Peyer's patch (tissue), 4 donors: Measurements from ENCODE around the gene DNASE1L3. TPM values are rescaled to one million over a fixed set of nuclear protein-coding genes. Genes with fewer than 3 reads are reported as not detected.

Source experiments
- DNase-seq, 3 donors: peaks; one replicate each; pipeline ENCODE4 v3.0.0-alpha.2; 2017 to 2019
- H3K27ac ChIP-seq, 4 donors: fragments of 200-600 bp; sonication (generic); one replicate each; pipeline ENCODE4 v1.5.1; 2016 to 2019
- H3K27me3 ChIP-seq, 2 donors: fragments of 200-600 bp; sonication (generic); one replicate each; pipeline ENCODE4 v1.5.1; 2019
- H3K36me3 ChIP-seq, 3 donors: fragments of 200-600 bp; sonication (generic); one replicate each; pipeline ENCODE4 v1.5.1; 2016 to 2019
- H3K4me1 ChIP-seq, 4 donors: fragments of 200-600 bp; sonication (generic); one replicate each; pipeline ENCODE4 v1.5.1; 2016 to 2019
- H3K4me3 ChIP-seq, 4 donors: fragments of 200-600 bp; sonication (generic); 1 replicate in 3 of 4; 2 replicates in 1 of 4; pipeline ENCODE4 v1.5.1; 2016 to 2019; ENCODE audit warnings: mild to moderate bottlenecking in 1 of 4
- H3K9me3 ChIP-seq, 4 donors: fragments of 200-600 bp; sonication (generic); one replicate each; pipeline ENCODE4 v1.5.1; 2016 to 2019; ENCODE audit warnings: mild to moderate bottlenecking in 1 of 4
- POLR2A ChIP-seq, 2 donors: fragments of 450-650 bp; IDR thresholded peaks; one replicate each; pipeline ENCODE4 v1.5.1; 2017; ENCODE audit warnings: antibody characterized with exemption in 2 of 2, mild to moderate bottlenecking in 2 of 2, moderate library complexity in 2 of 2
- total RNA-seq, 4 donors: library from RNA; depleted of rRNA; stranded (reverse); fragments of >200 nt; gene quantifications; one replicate each; pipeline ENCODE4 v1.1.0, GENCODE V29; 2016
- TF ChIP-seq, protein P1 (sequence below), 6 experiments: fragments of 450-650 bp in 4 of 6; fragments of 200-600 bp in 2 of 6; sonication (generic) in 1 of 6; IDR thresholded peaks; one replicate each; pipeline ENCODE4 v1.5.1; 2017 to 2019; ENCODE audit warnings: antibody characterized with exemption in 6 of 6, mild to moderate bottlenecking in 3 of 6, moderate library complexity in 1 of 6

The DNASE1L3 gene, protein sequence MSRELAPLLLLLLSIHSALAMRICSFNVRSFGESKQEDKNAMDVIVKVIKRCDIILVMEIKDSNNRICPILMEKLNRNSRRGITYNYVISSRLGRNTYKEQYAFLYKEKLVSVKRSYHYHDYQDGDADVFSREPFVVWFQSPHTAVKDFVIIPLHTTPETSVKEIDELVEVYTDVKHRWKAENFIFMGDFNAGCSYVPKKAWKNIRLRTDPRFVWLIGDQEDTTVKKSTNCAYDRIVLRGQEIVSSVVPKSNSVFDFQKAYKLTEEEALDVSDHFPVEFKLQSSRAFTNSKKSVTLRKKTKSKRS
- 10 to 100 TPM in 1 of 4 donors, 1 to 10 TPM in 3; 1.9 to 47.0 (median 3.9) TPM for total RNA-seq

GRCh38 chr3:58210761-58211460 is at the start of gene DNASE1L3:
Gene DNASE1L3 (minus strand): TSS chr3:58210972. CDS start chr3:58210906, 66 bp downstream.
- H3K4me3 ChIP-seq = no peak within 1 kb of the TSS

GRCh38 chr3:58260261-58260731 is 49.5 kb upstream of the DNASE1L3 start:
- no peak overlapping the region for H3K4me3 ChIP-seq
- no peak for DNase-seq
- no peaks in the 10 kb centered on the region for H3K27me3 ChIP-seq
- H3K9me3 ChIP-seq = no peaks in the 10 kb centered on the region
- TF ChIP-seq, protein P1, sequence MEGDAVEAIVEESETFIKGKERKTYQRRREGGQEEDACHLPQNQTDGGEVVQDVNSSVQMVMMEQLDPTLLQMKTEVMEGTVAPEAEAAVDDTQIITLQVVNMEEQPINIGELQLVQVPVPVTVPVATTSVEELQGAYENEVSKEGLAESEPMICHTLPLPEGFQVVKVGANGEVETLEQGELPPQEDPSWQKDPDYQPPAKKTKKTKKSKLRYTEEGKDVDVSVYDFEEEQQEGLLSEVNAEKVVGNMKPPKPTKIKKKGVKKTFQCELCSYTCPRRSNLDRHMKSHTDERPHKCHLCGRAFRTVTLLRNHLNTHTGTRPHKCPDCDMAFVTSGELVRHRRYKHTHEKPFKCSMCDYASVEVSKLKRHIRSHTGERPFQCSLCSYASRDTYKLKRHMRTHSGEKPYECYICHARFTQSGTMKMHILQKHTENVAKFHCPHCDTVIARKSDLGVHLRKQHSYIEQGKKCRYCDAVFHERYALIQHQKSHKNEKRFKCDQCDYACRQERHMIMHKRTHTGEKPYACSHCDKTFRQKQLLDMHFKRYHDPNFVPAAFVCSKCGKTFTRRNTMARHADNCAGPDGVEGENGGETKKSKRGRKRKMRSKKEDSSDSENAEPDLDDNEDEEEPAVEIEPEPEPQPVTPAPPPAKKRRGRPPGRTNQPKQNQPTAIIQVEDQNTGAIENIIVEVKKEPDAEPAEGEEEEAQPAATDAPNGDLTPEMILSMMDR (IDR thresholded peaks at IDR 0.05) = no peak
- no peak for TF ChIP-seq POLR2A (IDR thresholded peaks at IDR 0.05)
- no peak overlapping the region for H3K27ac ChIP-seq
- peaks cover 0 to 37% (median 0%) of the 10 kb centered on the region in 3 donors for H3K36me3 ChIP-seq
- no peaks in the 10 kb centered on the region for H3K4me1 ChIP-seq

More at GRCh38 chr3:58210761-58211460, at the start of gene DNASE1L3:
- Histone ChIP-seq H3K9me3 (no peaks in the 10 kb centered on the region), H3K27ac (no peak within 1 kb of the TSS), H3K4me1 (peaks cover 0 to 9% (median 0%) of the 10 kb centered on the region in 4 donors), H3K27me3 (no peaks in the 10 kb centered on the region), H3K36me3 (no peaks in the 10 kb centered on the region)
- TF ChIP-seq POLR2A (IDR thresholded peaks at IDR 0.05) = no peak
- TF ChIP-seq, protein P1 (IDR thresholded peaks at IDR 0.05) = no peak
- no peak for DNase-seq

DNA sequence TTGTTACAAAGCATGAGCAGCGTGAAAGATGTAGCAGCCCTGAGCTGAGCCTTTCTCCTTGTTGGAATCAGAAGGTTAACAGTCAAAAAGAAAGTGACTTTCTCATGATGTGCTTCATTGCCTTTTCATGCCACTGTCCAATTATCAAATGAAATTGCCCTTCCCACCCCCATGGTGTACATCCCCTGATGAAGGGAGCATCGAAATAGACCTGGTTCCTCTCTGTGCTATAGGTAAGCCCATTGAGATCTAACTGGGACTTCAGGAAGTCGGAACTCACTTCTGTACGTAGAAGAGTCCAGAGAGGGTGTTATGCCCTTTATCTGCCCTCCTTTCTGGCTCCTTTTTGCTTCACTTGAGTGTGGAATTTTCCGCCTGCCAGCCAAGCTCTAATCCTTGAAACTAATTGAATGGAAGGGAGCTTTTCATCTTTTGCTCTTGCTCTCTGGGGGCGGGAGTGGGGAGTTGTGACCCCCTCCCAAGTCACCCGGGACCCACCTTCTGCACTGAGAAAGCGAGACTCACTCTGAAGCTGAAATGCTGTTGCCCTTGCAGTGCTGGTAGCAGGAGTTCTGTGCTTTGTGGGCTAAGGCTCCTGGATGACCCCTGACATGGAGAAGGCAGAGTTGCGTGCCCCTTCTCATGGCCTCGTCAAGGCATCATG is 47.8 kb upstream of the DNASE1L3 start:
- DNase-seq = no peak
- Histone ChIP-seq H3K9me3 (no peaks in the 10 kb centered on the region), H3K4me1 (no peaks in the 10 kb centered on the region), H3K4me3 (no peak overlapping the region), H3K36me3 (peaks cover 0 to 37% (median 0%) of the 10 kb centered on the region in 3 donors), H3K27me3 (no peaks in the 10 kb centered on the region), H3K27ac (no peak overlapping the region)
- TF ChIP-seq, protein P1 (IDR thresholded peaks at IDR 0.05) = no peak
- TF ChIP-seq POLR2A (IDR thresholded peaks at IDR 0.05) = no peak

DNA sequence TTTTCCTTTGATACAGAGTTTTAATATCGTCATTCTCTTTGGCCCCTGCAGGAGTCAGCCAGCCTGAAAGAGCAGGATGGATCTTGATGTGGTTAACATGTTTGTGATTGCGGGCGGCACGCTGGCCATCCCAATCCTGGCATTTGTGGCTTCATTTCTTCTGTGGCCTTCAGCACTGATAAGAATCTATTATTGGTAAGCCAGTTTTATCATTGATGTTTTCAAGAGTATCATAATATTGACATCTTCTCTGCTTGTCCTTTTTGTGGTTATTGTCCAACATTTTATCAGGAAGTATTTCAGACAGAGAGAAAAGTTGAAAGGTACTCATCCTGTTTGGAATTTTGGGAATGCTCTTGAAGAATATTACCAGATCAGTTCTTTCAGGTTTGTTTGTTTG is 45.7 kb upstream of the DNASE1L3 start:
- H3K36me3 ChIP-seq = peaks cover 0 to 37% (median 0%) of the 10 kb centered on the region in 3 donors
- TF ChIP-seq, protein P1 (IDR thresholded peaks at IDR 0.05) = no peak
- no peak for TF ChIP-seq POLR2A (IDR thresholded peaks at IDR 0.05)
- no peak overlapping the region for H3K4me3 ChIP-seq
- no peak for DNase-seq
- H3K9me3 ChIP-seq = no peaks in the 10 kb centered on the region
- no peak overlapping the region for H3K27ac ChIP-seq
- H3K4me1 ChIP-seq = no peaks in the 10 kb centered on the region
- no peaks in the 10 kb centered on the region for H3K27me3 ChIP-seq

DNA sequence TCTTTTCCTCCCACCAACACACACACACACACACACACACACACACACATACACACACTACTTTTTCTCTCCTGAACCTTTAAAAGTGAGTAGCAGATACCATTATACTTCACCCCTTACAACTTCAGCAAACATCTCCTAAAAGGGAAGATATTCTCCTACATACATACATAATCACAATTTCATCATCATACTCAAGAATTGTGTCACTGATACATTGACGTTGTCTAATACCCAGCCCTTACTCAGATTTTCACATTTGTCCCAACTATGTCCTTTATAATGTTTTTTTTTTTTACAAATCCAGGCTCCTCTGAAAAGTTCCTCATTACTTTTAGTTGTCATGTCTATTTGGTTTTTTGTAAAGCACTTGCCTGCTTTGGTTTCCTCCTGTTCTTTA is 45.3 kb upstream of the DNASE1L3 start:
- TF ChIP-seq POLR2A (IDR thresholded peaks at IDR 0.05) = no peak
- TF ChIP-seq, protein P1 (IDR thresholded peaks at IDR 0.05) = no peak
- H3K36me3 ChIP-seq = peaks cover 0 to 34% (median 0%) of the 10 kb centered on the region in 3 donors
- no peak for DNase-seq
- H3K9me3 ChIP-seq = no peaks in the 10 kb centered on the region
- H3K4me1 ChIP-seq = no peaks in the 10 kb centered on the region
- H3K27me3 ChIP-seq = no peaks in the 10 kb centered on the region
- H3K27ac ChIP-seq = no peak overlapping the region
- H3K4me3 ChIP-seq = no peak overlapping the region
